Activated CD4-positive, alpha-beta T cell treated with anti-CD3 and anti-CD28 coated beads for 36 hours (primary cell): ENCODE measurements around the gene FAM120B. TPM values are rescaled to one million over a fixed set of nuclear protein-coding genes. Genes with fewer than 3 reads are reported as not detected.

Source experiments
- ATAC-seq: fragments of 200-7000 bp; cut with Tn5 transposase; one replicate; pipeline ENCODE4 v1.10.0; 2021; ENCODE audit warnings: mild to moderate bottlenecking, moderate library complexity
- CTCF ChIA-PET: fragments of 350-600 bp; sonication (Branson Sonifier 250); formaldehyde crosslinking; loops from one replicate; lab custom pipeline; 2021; ENCODE audit warnings: antibody characterized with exemption; lab: Charles Lee
- POLR2A ChIA-PET: fragments of 350-600 bp; sonication (Branson Sonifier 250); formaldehyde crosslinking; loops from one replicate; lab custom pipeline; 2021; ENCODE audit warnings: antibody characterized with exemption, inconsistent platforms; lab: Charles Lee
- DNase-seq: peaks from one replicate; pipeline ENCODE4 v3.0.0-alpha.2; 2020
- H3K27ac Mint-ChIP-seq: one replicate; pipeline ENCODE4 v1.8.0; 2021; ENCODE audit warnings: mixed read lengths
- H3K27me3 Mint-ChIP-seq: one replicate; pipeline ENCODE4 v1.8.0; 2021; ENCODE audit warnings: mixed read lengths
- H3K36me3 Mint-ChIP-seq: one replicate; pipeline ENCODE4 v1.8.0; 2021; ENCODE audit warnings: low read depth, mixed read lengths
- H3K4me1 Mint-ChIP-seq: one replicate; pipeline ENCODE4 v1.8.0; 2021; ENCODE audit warnings: mixed read lengths
- H3K4me3 Mint-ChIP-seq: one replicate; pipeline ENCODE4 v1.8.0; 2021; ENCODE audit warnings: mild to moderate bottlenecking, moderate library complexity, mixed read lengths
- H3K9me3 Mint-ChIP-seq: one replicate; pipeline ENCODE4 v1.8.0; 2021; ENCODE audit warnings: low read depth, mixed read lengths
- intact Hi-C, 2 experiments: fragments of 100-400 bp; cut with DNase I in 1 of 2; cut with micrococcal nuclease in 1 of 2; formaldehyde crosslinking; loops; one replicate each; pipeline versions ENCODE4 v1.14.2 to v1.15.1; 2022 to 2024; cut with DNase I, micrococcal nuclease
- total RNA-seq, 2 experiments: library from RNA; stranded (reverse); gene quantifications; one replicate each; pipeline ENCODE4 v1.2.3, GENCODE V29; 2021

FAM120B gene
- total RNA-seq, 2 experiments from 2014 or later, result 21.9 to 26.3 TPM

DNA sequence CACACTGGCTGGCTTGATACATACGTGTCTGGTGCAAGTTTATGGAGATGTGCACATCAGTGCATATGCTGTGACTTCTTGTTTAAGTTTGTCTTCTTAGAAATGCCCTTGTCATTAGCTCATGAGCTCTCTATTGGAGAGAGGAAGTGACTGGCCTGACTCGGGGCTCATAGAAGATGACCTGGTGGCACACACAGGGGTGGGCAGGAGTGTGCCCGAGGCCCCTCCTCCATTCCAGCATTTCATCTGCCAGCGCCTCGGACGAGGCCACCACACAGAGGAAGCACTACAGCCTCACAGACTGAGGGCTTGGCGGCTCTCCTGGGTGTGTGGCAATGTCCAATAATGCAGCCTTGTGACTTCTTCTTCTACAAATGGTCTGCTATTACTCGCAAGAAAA, 109.7 kb downstream of the FAM120B start:
- intact Hi-C loops, result no loop called here
- DNase-seq (no peak), ATAC-seq (no peak)
- Mint-ChIP-seq H3K9me3 (peaks cover 13% of the 10 kb centered on the region), H3K36me3 (peaks cover 4% of the 10 kb centered on the region), H3K27ac (no peak overlapping the region), H3K4me3 (no peak overlapping the region), H3K27me3 (peaks cover 25% of the 10 kb centered on the region), H3K4me1 (no peaks in the 10 kb centered on the region)
- ChIA-PET CTCF (no interaction called here), POLR2A (no interaction called here)

DNA sequence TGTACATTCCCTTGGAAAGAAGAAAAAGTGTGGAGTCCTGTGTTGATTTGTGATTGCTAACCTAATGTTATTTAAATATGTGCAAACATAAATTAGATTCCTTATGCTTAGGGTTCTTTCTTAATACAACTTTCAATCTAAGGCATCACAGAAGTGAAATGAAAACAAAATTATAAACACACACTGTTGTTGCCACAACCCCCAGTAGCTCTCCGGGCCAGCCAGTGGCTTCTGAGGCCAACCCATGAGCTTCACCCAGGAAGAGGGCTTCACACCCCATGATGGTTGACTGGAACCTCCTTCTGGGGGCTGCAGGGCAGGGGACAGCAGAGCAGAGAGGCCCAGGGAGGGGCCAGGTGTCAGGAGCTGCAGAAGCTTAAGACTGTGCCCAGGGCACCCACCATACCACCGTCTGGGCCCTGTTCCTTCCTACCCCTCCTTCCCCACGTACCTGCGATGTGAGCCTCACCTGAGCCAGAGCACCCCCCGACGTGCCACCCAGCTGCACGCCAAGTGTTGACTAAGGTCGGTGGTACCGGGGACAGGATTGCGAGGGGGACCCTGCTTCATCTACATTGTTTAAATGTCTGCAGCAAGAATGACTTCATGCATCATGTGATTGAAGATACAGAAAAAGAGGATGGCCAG, 110.5 kb downstream of the FAM120B start:
- Mint-ChIP-seq H3K36me3 (peaks cover 4% of the 10 kb centered on the region), H3K27ac (no peak overlapping the region), H3K27me3 (peaks cover 27% of the 10 kb centered on the region), H3K4me3 (no peak overlapping the region), H3K4me1 (no peaks in the 10 kb centered on the region), H3K9me3 (peaks cover 11% of the 10 kb centered on the region)
- ChIA-PET CTCF (no interaction called here), POLR2A (no interaction called here)
- DNase-seq, result no peak
- no peak for ATAC-seq
- intact Hi-C loops, result no loop called here

- DNase-seq (no peak), ATAC-seq (no peak)
- peaks cover 4% of the 10 kb centered on the region for H3K36me3 Mint-ChIP-seq
- POLR2A ChIA-PET, result no interaction called here
- H3K27me3 Mint-ChIP-seq, result peaks cover 29% of the 10 kb centered on the region
- H3K4me3 Mint-ChIP-seq, result no peak overlapping the region
- intact Hi-C loops, result no loop called here
- H3K4me1 Mint-ChIP-seq, result no peaks in the 10 kb centered on the region
- H3K9me3 Mint-ChIP-seq, result peaks cover 8% of the 10 kb centered on the region
- no peak overlapping the region for H3K27ac Mint-ChIP-seq
- CTCF ChIA-PET, result no interaction called here
Observed at GRCh38 chr6:170417881-170418280, 111.3 kb downstream of the FAM120B start.

DNA sequence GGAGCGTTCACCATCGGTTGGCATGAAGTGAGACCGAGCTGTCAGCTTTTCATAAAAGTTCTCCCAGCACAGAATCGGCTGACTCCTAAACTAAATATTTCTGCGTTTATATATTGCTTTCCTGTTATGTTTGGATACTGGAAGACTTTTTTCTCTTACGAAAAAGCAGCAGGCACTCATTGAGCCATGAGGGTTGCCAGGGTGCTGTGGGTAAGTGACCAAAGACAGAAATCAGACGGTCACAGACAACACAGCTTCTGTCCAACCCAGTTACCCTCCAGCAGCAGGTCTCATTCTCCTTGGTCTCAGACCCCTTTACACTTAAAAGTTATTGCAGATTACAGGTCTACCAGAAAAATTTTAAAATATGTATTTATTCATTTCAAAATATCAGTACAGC, 113.7 kb downstream of the FAM120B start:
- ChIA-PET CTCF (no interaction called here), POLR2A (interaction anchor here (0.7 kb wide), 1 partner anchor 460 kb away, joined by 4 read pairs; no protein-coding TSS in a partner anchor)
- intact Hi-C loops, result no loop called here
- Mint-ChIP-seq H3K9me3 (no peaks in the 10 kb centered on the region), H3K27ac (no peak overlapping the region), H3K27me3 (peaks cover 19% of the 10 kb centered on the region), H3K4me1 (no peaks in the 10 kb centered on the region), H3K4me3 (no peak overlapping the region), H3K36me3 (no peaks in the 10 kb centered on the region)
- DNase-seq (no peak), ATAC-seq (no peak)

DNA sequence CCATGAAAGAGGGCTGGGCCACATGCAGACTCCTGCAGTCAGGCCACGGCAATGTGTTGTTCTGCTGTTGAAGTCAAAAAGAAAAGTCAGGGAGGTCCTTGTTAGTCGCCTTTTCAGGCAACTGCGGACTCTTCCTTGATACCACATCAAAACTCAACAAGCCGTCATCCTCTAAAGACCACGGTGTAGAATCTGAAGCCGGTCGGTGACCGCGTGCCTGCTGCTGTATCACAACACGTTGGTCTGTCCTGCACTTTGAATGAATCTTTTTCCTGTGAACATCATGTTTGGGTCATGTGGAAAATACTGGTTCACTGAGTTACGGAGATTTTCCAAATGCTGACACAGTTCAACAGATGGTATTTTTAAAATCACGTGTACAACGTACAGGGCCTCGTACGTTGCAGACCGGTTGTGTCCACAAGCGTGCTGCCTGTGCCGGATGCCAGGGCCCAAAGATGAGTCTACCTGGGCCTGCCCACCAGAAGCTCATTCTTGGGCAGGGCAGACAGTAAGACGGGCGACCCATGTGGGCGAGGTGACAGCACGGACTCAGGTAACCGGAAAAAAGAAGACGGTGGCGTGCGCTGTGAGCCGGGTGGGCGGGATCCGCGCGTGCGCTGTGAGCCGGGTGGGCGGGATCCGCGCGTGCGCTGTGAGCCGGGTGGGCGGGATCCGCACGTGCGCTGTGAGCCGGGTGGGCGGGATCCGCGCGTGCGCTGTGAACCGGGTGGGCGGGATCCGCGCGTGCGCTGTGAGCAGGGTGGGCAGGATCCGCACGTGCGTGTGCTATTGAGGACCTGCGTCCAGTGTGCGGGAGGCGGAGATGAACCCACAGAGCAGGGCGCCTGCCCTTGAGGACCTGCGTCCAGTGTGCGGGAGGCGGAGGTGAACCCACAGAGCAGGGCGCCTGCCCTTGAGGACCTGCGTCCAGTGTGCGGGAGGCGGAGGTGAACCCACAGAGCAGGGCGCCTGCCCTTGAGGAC, 114.5 kb downstream of the FAM120B start:
- H3K27me3 Mint-ChIP-seq, result peaks cover 18% of the 10 kb centered on the region
- ATAC-seq (no peak), DNase-seq (no peak)
- no peak overlapping the region for H3K27ac Mint-ChIP-seq
- intact Hi-C loops, result no loop called here
- CTCF ChIA-PET, result no interaction called here
- H3K4me1 Mint-ChIP-seq, result no peaks in the 10 kb centered on the region
- POLR2A ChIA-PET, result no interaction called here
- H3K36me3 Mint-ChIP-seq, result no peaks in the 10 kb centered on the region
- H3K4me3 Mint-ChIP-seq, result no peak overlapping the region
- no peaks in the 10 kb centered on the region for H3K9me3 Mint-ChIP-seq

DNA sequence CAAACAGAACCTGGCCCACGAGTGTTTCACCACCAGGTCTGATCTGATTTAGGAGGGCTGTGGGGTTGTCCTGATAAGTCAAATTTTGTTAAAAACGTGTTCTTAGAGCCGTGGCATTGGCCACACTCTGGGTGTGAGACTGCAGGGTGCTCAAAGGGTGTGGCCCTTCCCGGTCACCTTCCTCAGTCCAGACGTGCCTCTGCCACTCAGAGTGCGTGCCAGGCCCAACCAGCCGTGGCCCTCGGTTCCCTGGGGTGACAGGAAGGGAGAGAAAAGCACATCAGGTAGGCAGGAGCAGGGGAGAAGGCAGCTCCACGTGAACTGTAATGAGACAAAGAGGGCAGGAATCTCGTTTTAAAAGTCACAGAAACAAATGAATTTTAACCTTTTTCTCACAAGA, 115.4 kb downstream of the FAM120B start:
- Mint-ChIP-seq H3K36me3 (no peaks in the 10 kb centered on the region), H3K4me3 (no peak overlapping the region), H3K27me3 (peaks cover 22% of the 10 kb centered on the region), H3K9me3 (no peaks in the 10 kb centered on the region), H3K27ac (no peak overlapping the region), H3K4me1 (no peaks in the 10 kb centered on the region)
- intact Hi-C loops, result no loop called here
- DNase-seq (no peak), ATAC-seq (no peak)
- ChIA-PET CTCF (no interaction called here), POLR2A (no interaction called here)

DNA sequence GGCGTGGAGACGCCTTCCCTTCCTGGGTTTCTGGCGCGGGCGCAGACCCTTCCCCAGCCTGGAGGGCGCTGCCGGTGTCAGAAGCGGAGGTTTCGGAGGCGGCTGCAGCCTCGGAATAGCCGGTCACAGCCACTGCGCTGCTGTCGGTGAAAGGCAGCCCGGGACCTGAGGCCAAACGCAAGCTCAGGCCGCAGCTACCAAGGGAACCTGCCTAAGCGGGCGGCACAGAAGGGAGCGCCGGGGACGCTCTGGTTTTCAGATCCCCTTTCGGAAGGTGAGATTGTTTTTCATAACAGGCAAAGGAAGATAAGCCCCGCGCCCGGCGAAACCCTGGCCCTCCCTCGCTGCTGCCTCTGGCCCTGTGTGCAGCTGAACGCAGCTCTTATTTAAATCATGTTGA, 116.5 kb downstream of the FAM120B start:
- no peak for ATAC-seq
- ChIA-PET CTCF (no interaction called here), POLR2A (no interaction called here)
- DNase-seq, result no peak
- no peaks in the 10 kb centered on the region for H3K4me1 Mint-ChIP-seq
- no peaks in the 10 kb centered on the region for H3K9me3 Mint-ChIP-seq
- intact Hi-C loops, result no loop called here
- H3K27me3 Mint-ChIP-seq, result peaks cover 21% of the 10 kb centered on the region
- no peak overlapping the region for H3K27ac Mint-ChIP-seq
- H3K36me3 Mint-ChIP-seq, result no peaks in the 10 kb centered on the region
- H3K4me3 Mint-ChIP-seq, result no peak overlapping the region

GRCh38 chr6:170423814-170424603, 117.5 kb downstream of the FAM120B start:
- intact Hi-C loops, result no loop called here
- ATAC-seq (no peak), DNase-seq (no peak)
- ChIA-PET CTCF (interaction anchor here (0.6 kb wide), 1 partner anchor 619 kb away, joined by 3 read pairs; no protein-coding TSS in a partner anchor), POLR2A (no interaction called here)
- H3K4me3 Mint-ChIP-seq, result no peak overlapping the region
- no peaks in the 10 kb centered on the region for H3K9me3 Mint-ChIP-seq
- no peaks in the 10 kb centered on the region for H3K36me3 Mint-ChIP-seq
- no peak overlapping the region for H3K27ac Mint-ChIP-seq
- H3K27me3 Mint-ChIP-seq, result peaks cover 18% of the 10 kb centered on the region
- H3K4me1 Mint-ChIP-seq, result no peaks in the 10 kb centered on the region

DNA sequence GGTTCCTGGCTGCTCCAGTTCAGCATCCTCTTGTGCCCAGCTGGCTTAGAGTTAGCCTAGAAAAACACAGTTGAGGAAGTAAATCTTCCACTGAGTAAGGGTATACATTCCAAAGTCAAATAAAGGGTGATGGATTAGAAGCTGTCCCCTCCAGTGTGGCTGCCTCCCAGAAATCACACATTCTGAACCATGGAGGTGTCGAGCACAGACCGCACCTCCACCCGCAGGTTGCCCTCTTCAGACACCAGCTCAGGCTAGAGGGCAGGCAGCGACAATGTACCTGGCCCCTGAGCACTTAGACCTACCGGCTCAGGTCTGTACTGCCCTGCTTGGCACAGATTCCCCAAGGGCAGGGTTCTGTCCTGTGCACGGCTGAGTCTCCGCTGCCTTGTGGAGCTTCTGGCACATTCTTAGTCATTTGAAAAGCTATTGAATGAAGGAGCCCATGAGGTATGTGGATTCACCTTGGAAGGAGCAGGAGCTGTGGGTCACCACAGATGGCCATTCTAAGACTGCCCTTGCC, 118.1 kb downstream of the FAM120B start:
- intact Hi-C loops, result no loop called here
- CTCF ChIA-PET, result interaction anchor here (0.6 kb wide), 1 partner anchor 620 kb away, joined by 3 read pairs; no protein-coding TSS in a partner anchor
- Mint-ChIP-seq H3K27me3 (peaks cover 16% of the 10 kb centered on the region), H3K9me3 (no peaks in the 10 kb centered on the region), H3K4me3 (no peak overlapping the region), H3K27ac (no peak overlapping the region), H3K36me3 (no peaks in the 10 kb centered on the region), H3K4me1 (no peaks in the 10 kb centered on the region)
- ATAC-seq (no peak), DNase-seq (no peak)
- POLR2A ChIA-PET, result no interaction called here

DNA sequence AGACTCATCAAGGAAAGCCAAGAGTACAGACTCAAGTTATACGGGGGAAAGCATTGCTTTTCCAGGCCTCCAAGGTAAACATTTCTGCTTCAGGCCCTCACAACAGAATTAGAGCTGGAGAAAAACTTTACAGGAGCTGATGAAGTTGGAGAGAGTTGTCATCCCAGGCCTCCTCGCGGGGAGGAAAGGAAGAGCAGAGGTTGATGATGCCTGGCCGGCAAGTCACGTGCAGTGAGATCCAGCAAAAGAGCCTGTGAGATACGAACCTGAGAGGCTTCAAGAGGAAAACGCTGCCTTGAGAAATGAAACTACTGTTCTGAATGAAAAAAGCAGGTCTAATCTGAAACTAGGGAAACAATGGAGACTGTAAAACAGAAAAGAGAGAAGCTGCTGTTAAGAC, 122.9 kb downstream of the FAM120B start:
- Mint-ChIP-seq H3K36me3 (no peaks in the 10 kb centered on the region), H3K27ac (no peak overlapping the region), H3K4me1 (no peaks in the 10 kb centered on the region), H3K27me3 (peaks cover 8% of the 10 kb centered on the region), H3K4me3 (no peak overlapping the region), H3K9me3 (no peaks in the 10 kb centered on the region)
- intact Hi-C loops, result no loop called here
- POLR2A ChIA-PET, result no interaction called here
- ATAC-seq, result no peak
- DNase-seq, result no peak
- CTCF ChIA-PET, result no interaction called here
